ENCODE data around the gene TLCD4. TPM values are rescaled to one million over a fixed set of nuclear protein-coding genes. Genes with fewer than 3 reads are reported as not detected.

The TLCD4 gene
- total and polyA plus RNA-seq, 2 of the 8 experiments (the other 6 are each of a cell fraction or from before 2014, with no cell fraction given) = 0.79 to 4.2 TPM

DNA sequence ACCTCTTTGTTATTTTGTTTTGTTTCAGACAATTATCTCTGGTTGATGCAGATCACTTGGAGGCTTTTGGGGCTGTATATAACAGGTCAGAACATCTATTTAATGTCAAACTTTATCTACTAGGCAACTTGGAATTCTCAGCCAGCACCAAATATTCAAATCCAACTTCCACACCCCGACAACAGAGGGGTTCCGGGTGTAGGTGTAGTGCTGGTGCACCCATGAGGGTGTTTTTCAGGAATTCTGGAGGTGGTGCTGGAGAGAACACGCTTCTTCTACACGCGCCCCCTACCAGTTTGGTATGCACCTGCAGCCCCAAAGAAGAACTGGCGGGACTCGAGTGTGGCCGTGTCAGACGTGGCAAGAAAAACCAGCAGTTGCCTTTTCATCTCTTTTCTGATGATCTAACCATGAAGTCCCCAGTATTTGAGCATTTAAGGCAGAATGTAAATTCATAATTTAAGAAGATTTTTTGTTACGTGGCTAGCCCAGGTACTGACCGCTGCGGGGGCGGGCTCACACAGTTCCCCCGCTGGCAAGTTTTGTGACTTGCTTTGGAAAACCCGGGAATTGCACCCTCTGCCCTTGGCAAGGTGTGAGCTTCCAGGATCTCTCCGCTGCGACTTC, 462 bp upstream of the TLCD4 start:
- Histone ChIP-seq H2BK15ac (ENCODE audit: low read length) (no peak overlapping the region), H3K4me2 (ENCODE audit: insufficient read depth in 1 of 2, low read depth in 2 of 2, low read length in 2 of 2) (peak overlapping the region; percentile 6 to 93; a peak in 3 of 4 replicates), H3K79me1 (ENCODE audit: low read depth, low read length) (no peaks in the 10 kb centered on the region), H2BK12ac (ENCODE audit: low read depth, low read length) (no peak overlapping the region), H3K9ac (replicated peaks in 1 of 4; ENCODE audit: extremely low read depth in 1 of 4, low read depth in 3 of 4, low read length in 3 of 4) (peak overlapping the region in 2 of 4 experiments; percentile 38 to 43; a peak in 2 of 7 replicates), H3K56ac (replicated peaks; ENCODE audit: insufficient read length, low read depth, low read length) (no peak overlapping the region), H3K4ac (replicated peaks; ENCODE audit: insufficient read length, low read depth, low read length) (no peak overlapping the region), H3K23me2 (ENCODE audit: low read depth, low read length) (peaks cover 4% of the 10 kb centered on the region; the same call in 1 of the 2 replicates), H2BK5ac (ENCODE audit: low read depth, low read length) (no peak overlapping the region), H3K9me3 (ENCODE audit: insufficient read depth in 2 of 2, low read depth in 1 of 2, low read length in 1 of 2) (no peaks in the 10 kb centered on the region), H3K79me2 (ENCODE audit: control insufficient read depth in 1 of 2, insufficient read depth in 2 of 2, low read length in 2 of 2) (no peaks in the 10 kb centered on the region), H3K27me3 (replicated peaks in 1 of 4; ENCODE audit: control insufficient read depth in 3 of 4, extremely low read depth in 1 of 4, insufficient read depth in 3 of 4, low read length in 3 of 4) (peaks cover 0 to 4% (median 2%) of the 10 kb centered on the region in 4 experiments; a peak in 3 of 7 replicates), H4K8ac (ENCODE audit: extremely low read depth, insufficient read depth, low read length) (no peak overlapping the region), H2BK120ac (replicated peaks; ENCODE audit: low read depth, low read length) (no peak overlapping the region), H2AFZ (ENCODE audit: low read length) (peak overlapping the region; percentile 96), H3K14ac (ENCODE audit: insufficient read length) (no peak overlapping the region), H3K27ac (ENCODE audit: low read depth, low read length) (no peak overlapping the region), H3K4me1 (replicated peaks in 1 of 4; ENCODE audit: control insufficient read depth in 3 of 4, insufficient read depth in 4 of 4, low read length in 3 of 4) (no peaks in the 10 kb centered on the region; a peak in 1 of 7 replicates), H4K91ac (replicated peaks; ENCODE audit: insufficient read length, low read length) (no peak overlapping the region), H4K5ac (ENCODE audit: insufficient read length, low read depth, low read length) (no peak overlapping the region), H3K36me3 (ENCODE audit: control insufficient read depth in 2 of 4, insufficient read depth in 4 of 4, low read length in 3 of 4) (no peaks in the 10 kb centered on the region), H3K18ac (ENCODE audit: extremely low read depth, low read length) (no peak overlapping the region), H2AK5ac (ENCODE audit: low read depth, low read length) (no peak overlapping the region), H4K20me1 (replicated peaks in 1 of 2; ENCODE audit: control insufficient read depth in 1 of 2, insufficient read depth in 2 of 2, low read length in 2 of 2) (peaks cover 0 to 2% of the 10 kb centered on the region in 2 experiments), H3K4me3 (ENCODE audit: extremely low read depth in 1 of 4, insufficient read depth in 2 of 4, low read depth in 3 of 4, low read length in 4 of 4) (peak overlapping the region; percentile 70 to 86 (median 78)), H2BK20ac (ENCODE audit: low read length) (no peak overlapping the region), H3K23ac (ENCODE audit: insufficient read length) (no peak overlapping the region)
- ChIA-PET CTCF (ENCODE audit: partially characterized antibody) (interaction anchor here (0.6 to 5.5 kb wide), 24 partner anchors 8 to 428 kb away, joined by 3 to 46 read pairs (median 4); partner anchors contain the start of genes ALG14 and RWDD3), POLR2A (ENCODE audit: partially characterized antibody) (interaction anchor here (0.8 to 1.8 kb wide), 6 partner anchors 10 to 117 kb away, joined by 3 to 8 read pairs (median 4); partner anchors contain the start of gene RWDD3)
- WGBS, 2 experiments (ENCODE audit: extremely low coverage in 1 of 2, insufficient coverage in 1 of 2, insufficient read length in 1 of 2, insufficient replicate concordance in 2 of 2, low coverage in 1 of 2, low lambda C conversion rate in 2 of 2, missing lambda C conversion rate in 1 of 2) = 5% methylated on average over 17 of the region's 17 CpGs; no CpG with 5 or more reads in 1 of the 2 experiments
- DNase-seq (ENCODE audit: low read depth in 1 of 2, low spot score in 2 of 2) (peak in 1 of 2 experiments; percentile 78), FAIRE-seq (peak; percentile 85)
- TF ChIP-seq HDAC6 (IDR thresholded peaks at IDR 0.05; ENCODE audit: low read depth, low read length) (no peak), HDAC2 (IDR thresholded peaks at IDR 0.05; ENCODE audit: borderline replicate concordance in 1 of 2, low read depth in 2 of 2, low read length in 2 of 2) (peak in 1 of 2 experiments; percentile 81; a peak in 2 of 4 replicates), BACH1 (IDR thresholded peaks at IDR 0.05; ENCODE audit: low read length) (peak; percentile 54), YY1 (IDR thresholded peaks at IDR 0.05; ENCODE audit: low read depth, low read length) (no peak), KDM4A (IDR thresholded peaks at IDR 0.05; ENCODE audit: low read depth, low read length, severe bottlenecking) (peak; percentile 72), ASH2L (IDR thresholded peaks at IDR 0.05; ENCODE audit: low read length) (peak; percentile 76), SIN3A (conservative IDR thresholded peaks at IDR 0.05 in 1 of 2, IDR thresholded peaks at IDR 0.05 in 1 of 2; ENCODE audit: low read depth in 1 of 2, low read length in 2 of 2) (0 out of 4 replicates have a peak, but pooled peaks of 1 of the 2 experiments have one; percentile 48)
- TF ChIP-seq, protein P1, sequence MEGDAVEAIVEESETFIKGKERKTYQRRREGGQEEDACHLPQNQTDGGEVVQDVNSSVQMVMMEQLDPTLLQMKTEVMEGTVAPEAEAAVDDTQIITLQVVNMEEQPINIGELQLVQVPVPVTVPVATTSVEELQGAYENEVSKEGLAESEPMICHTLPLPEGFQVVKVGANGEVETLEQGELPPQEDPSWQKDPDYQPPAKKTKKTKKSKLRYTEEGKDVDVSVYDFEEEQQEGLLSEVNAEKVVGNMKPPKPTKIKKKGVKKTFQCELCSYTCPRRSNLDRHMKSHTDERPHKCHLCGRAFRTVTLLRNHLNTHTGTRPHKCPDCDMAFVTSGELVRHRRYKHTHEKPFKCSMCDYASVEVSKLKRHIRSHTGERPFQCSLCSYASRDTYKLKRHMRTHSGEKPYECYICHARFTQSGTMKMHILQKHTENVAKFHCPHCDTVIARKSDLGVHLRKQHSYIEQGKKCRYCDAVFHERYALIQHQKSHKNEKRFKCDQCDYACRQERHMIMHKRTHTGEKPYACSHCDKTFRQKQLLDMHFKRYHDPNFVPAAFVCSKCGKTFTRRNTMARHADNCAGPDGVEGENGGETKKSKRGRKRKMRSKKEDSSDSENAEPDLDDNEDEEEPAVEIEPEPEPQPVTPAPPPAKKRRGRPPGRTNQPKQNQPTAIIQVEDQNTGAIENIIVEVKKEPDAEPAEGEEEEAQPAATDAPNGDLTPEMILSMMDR (IDR thresholded peaks at IDR 0.05; ENCODE audit: control extremely low read depth in 1 of 3, insufficient read depth in 1 of 3, low read depth in 1 of 3, low read length in 3 of 3) = peak; percentile 69 to 76 (median 75)

All from H1 (cell line).